ENCODE results near the gene MAD1L1.

MAD1L1 gene

DNA sequence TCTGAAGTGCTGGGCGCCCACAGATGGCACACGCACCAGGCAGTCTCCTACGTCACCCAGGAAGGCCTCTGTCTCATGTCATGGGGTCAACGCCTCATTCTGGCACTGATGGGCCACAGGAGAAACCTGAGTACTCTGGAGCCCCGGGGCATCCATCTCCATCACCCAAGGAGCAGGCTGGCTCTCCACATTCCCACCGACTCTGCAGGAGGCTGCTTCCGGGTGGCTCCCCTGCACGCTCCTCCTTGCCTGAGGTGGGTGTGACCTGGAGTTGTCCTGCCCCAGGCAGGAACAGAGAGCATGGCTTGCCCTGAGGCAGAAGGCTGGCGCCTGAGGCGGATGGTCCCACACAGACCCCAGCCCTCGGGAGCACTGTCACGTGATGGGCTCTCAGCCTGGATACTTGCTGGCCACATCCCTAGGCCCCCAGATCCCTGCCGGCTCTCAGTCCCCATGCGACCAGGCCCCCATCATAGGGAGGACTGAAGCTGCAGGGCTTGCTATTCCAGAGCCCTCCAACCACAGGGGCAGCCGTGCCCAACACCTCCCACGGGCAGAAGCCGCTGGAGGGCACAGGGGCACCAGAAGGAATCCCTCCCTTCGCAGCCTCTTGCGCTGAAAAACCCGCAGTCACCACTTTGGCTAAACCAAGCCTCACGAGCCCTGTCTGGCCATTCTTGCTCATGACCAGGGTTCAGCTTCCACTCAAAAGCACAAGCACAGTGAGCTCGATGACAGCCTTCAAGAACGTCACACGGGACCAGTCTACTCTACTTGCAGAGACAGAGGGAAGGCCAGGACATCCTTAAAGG, 80.7 kb downstream of the MAD1L1 start:
- no peak for DNase-seq

DNA sequence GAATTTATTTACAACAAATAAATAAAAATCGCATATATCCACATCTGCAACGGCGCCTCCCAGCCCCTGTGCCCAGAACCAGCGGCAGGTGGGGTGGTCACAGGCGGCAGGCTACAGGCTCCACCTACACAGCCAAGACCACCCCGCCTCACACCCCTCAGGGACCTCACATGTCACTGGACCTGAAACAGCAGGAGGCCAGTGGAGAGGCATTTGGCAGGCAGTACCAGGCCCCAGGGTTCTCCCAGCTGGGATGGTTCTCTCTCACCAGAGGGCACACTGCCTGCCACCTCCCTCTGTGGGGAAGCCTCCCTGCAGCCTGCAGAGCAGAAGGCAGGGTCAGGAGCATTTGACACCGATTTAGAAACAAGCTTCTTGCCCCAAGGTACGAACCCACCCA, 81.5 kb downstream of the MAD1L1 start:
- no peak for DNase-seq

DNA sequence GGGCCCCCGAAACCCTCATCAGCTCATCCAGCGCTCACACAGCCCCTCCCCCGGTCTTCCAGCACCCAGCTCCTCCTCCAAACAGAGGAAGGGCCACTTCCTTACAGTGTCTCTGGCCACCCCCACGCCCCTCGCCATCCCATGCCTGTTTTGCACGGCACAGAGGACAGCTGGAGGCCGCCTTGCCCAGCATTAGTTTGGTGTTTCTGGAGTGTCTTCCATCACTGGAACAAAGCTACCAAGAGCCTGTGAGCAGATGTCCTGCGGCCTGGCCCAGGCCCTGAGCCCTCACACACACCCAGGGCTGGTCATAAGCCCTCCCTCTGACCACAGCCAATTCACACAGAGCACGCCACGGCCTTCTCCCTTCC, 82.3 kb downstream of the MAD1L1 start:
- no peak for DNase-seq

DNA sequence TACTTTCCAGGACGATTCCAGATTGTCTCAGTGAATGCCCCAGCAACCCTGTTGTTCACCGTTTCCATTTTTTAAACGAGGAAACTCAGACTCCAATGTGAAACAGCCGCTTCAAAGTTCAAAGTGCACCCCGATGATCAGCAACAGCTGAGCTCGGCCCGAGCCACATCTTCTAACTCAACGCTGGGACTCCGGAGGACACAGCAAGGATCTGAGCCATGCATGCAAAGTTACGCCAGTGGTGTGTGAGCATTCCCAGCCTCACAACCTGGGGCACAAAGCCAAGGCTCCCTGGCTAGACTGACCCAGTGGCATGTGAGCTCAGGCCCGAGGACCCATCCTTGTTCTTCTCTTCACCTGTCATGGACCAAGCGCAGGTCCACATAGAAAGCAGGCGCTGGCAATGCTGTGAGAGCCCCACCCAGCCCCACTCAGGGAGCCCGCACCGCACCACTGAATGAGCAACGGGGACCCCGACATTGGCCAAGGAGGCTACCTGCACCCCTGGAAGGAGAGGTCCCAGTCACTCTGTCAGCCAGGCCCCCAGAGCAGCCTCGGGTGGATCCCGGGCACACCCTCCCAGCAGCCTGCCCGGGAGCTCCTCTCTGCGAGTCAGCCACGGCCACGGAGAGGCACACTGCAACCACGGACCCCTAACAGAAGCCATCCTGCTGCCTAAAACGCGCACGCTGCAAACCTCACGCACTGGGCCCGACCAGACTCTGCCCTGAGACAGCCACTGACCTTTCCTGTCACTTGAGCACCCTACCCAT, 82.9 kb downstream of the MAD1L1 start:
- DNase-seq = no peak

DNA sequence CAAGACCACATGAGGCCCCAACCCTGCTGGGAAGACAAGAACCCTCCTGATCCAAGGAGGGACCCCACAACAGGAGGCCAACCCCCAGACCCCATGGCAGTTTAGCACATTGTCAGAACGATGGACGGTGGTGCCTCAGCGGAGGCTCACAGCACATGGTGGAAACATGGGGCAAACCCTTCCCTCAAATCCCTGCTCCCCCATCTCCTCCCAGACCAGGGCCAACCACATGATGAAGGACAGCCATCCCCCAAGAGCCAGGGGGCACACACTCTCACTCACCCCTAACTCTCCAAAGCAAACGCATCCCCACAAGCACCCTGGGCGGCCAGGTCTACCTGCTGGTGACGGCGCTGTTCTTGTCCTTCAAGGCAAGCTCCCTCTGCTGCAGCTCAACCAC, 83.9 kb downstream of the MAD1L1 start:
- no peak for DNase-seq

DNA sequence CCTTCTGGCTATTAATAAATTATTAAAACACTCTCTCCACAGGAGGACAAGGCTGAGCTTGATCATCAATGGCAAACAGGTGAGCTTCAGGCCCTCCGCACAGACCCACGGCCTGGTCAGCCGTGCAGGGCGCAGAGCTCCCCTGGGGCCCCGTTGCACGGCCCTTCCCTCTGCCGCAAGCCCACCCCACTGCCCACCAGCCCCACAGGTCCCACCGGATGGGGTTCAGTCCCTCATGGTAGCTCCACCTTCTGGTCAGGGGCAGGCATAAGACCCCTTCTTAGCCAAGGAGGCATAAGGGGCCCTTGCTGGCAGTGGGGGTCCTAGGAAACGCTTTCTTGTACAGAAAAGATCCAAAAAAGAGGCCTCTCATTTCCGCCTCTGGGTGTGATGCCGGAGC, 84.6 kb downstream of the MAD1L1 start:
- no peak for DNase-seq

DNA sequence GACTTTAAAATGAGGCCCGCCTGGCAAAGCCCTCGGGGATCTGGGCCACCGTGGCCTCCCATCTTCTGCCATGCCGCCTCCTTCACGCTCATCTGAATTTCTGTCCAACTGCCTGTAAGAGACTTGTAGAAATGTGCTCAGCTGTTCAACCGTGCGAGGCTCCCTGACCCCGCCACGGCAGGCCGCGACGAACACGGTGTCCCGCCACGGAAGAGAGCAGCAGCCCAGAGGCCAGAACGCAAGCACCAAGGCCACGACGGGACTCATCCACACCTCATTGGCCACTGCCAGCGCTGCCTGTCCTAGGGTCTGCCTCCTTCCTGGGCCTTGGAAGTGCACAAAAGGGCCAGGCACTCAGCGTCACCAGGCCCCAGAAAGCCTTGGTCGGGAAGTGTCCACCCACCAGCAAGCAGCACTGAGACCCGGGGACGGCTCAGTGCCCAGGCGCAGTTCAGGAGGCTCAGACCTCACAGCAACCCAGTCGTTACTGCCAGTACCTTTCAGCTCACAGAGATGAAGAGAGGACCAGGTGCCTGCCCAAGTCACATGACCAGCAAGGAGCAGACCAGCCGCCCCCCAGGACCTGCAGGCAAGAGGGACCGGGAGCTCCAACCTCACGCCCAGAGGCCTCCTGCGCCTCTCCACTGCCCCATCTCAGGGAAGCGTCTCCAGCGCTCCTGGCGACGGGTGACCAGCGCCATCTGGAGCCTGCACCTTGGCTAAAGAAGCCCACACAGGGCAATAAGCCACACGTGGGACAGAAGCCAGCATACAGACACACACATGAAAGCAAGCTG, 85.9 kb downstream of the MAD1L1 start:
- no peak for DNase-seq

DNA sequence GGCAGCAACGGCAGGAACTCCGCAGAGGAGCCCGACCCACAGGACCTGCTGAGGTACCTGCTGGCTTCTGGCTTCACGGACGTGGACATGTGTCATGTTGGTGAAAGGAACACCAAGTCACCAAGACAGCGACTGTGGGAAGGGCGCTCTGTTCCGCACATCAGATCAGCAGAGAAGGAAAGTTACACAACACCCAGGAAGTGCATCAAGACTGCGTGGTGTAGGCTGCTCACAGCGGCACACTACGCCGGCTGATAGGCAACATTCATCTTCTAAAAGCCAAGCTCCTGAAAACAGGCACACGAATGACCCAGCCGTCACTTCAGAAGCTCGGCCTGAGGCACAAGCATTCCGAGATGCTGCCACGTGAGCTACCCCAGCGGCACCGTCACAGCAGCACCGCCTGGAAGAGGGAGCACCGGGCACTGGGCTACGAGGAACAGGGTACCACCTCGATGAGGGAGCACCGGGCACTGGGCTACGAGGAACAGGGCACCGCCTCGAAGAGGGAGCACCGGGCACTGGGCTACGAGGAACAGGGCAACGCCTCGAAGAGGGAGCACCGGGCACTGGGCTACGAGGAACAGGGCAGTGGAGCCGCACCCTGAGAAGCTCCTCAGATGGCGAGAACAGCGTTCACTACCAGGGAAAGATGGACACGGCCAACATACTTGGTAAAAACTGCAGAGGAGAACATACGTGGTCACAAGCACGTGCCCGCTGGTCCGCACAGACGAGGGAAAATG, 86.7 kb downstream of the MAD1L1 start:
- no peak for DNase-seq

DNA sequence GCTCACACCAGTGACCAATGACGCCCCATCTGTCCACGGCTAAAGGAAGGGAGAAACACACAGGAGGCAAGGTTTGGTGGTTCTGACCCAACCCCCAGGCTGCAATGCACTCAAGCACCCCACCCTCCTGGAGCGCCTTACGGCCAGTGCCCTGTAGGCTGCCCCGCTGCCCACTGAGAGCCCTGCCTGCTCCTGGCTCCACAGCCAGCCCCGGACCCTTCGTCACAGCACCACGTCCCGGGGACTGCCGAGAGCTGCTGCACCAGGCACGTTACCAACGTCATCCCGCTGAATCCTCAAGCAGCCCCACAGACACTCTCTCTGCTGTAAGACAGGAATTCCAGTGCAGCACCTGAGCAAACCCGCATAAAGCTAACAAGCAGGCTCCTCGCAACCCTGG, 87.8 kb downstream of the MAD1L1 start:
- no peak for DNase-seq

DNA sequence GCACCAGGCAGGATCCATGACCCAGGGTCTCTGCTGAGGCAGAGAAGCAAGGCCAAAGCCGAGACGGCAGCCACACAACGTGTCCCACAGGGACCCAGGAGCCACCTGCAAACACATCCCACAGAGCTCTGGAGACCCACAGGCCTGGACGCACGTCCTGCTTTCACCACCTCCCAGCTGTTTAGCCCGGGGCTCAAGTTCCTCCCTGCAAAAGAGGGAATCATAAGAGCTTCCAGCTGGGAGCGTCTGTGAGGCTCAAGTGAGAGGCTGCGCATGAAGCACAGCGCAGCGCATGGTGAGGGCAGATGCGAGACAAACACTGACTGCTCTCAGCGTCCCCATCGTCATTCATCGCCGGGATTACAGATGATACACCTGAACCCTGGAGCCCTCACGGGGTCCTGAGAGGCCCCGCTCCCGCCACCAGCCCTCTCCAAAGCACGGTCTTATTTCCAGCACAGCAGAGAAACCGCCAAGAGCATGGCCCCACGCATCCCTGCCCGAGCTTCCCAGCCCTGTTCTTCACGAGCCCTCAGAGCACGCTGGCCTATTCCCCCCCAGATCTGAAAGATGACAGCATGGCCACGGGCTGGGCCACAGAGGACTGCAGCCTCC, 88.7 kb downstream of the MAD1L1 start:
- no peak for DNase-seq

DNA sequence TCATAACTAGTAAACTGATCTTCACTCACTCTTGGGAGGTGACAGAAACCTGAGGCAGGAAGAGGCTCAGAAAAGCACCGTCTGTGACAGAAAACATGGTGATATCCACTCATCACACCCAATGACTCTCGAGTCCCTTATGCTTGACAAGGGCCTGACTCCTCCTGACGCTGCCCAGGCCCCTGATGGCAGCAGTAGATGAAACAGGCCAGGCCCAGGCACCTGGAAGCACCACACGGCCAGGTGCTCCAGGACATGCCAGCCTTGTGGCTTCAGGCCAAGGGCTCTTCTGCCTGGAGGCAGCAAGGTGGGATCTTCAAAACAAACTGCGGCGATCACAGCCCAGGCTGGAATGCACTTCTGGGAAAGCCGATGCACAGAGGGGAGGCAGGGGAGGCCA, 89.3 kb downstream of the MAD1L1 start:
- no peak for DNase-seq

DNA sequence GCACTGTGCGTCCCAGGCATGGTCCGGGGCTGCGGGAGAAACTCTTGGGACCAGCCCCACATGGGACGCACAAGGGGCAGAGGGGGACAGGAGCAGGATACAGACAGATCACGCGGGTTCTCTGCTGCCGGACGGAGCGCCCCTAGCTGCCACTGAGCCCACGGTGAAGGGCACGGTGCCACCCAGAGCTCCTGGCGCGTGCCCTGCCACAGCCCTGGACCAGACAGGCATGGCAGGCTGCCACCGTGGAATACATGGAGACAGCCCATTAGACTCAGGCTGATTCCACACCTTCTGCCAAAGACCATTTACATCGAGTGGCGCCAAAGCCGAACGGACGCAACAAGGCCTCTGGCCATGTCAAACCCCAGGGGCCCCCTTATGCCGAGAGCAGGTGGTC, 90.4 kb downstream of the MAD1L1 start:
- DNase-seq = no peak

DNA sequence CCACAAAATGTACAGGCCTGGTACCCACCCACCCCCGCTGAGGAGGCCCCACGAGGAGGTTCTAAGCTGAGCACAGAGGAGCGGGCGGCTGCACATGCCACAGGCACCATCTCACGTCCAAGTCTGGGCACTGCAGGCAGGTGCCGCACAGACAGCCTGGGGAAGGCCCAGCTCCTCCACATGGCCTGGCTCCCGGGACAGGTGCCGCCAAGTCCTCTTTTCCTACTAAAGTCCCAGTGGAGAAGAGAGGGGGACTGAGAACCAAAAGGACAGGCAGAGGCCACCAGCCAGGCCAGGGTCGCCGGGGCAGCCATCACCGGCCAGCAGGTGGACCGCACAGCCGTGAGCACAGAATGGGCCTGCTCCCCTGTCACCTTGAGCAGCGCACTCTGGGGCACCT, 91.1 kb downstream of the MAD1L1 start:
- no peak for DNase-seq

DNA sequence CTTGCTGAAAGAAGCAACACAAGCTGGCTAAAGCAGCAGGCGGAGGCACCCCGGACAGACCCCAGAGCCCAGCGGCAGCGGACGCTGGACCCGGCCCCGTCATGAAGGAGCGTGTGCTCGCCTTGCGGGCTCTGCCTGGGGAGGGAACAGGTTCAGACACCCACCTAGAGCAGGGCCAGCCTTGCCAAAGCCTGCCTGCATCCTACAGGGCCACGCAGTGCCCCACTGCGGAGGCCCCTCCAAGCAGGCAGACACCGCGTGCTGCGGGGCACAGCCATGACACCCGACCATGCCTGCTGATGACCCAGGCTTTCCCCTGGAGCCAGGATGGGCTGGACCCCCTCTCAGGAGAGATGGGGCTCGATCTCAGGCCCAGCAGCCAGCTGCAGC, 91.7 kb downstream of the MAD1L1 start:
- DNase-seq = no peak

DNA sequence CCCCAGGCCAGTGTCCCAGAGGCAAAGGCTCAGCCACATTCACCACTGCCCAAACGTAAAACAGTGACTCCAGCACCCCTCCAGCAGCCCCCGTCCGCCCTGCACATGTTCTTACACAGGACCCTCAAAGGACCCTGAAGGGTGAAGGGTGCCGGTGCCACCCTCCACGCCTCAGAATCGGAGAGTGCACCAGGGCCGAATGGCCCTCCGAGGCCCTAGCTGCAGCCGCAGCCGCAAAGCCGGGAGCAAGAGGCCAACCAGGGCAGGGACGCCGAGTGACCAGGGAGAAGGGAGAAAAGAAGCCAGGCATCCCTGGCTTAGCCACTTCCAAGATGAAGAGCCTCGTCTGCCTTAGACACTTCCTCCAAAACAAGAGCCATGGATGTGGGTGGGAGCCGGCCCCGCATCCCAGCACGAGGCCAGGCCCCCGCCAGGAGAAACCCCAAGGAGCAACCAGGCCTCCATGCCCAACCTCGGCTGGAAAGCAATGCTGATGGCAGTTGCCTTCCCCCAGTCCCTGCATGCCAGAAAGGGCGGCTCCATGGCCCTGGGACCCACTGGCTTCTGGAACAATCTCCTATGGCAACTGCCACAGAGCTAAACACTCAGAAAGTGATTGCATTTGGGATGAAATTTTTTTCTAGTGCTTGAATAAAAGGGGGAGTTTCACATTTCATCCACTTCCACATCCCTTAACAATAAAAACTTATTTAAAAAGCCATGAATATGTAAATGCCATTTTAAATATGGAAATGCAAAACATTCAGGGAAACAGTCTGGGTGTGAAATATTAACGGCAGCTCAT, 92.3 kb downstream of the MAD1L1 start:
- no peak for DNase-seq

DNA sequence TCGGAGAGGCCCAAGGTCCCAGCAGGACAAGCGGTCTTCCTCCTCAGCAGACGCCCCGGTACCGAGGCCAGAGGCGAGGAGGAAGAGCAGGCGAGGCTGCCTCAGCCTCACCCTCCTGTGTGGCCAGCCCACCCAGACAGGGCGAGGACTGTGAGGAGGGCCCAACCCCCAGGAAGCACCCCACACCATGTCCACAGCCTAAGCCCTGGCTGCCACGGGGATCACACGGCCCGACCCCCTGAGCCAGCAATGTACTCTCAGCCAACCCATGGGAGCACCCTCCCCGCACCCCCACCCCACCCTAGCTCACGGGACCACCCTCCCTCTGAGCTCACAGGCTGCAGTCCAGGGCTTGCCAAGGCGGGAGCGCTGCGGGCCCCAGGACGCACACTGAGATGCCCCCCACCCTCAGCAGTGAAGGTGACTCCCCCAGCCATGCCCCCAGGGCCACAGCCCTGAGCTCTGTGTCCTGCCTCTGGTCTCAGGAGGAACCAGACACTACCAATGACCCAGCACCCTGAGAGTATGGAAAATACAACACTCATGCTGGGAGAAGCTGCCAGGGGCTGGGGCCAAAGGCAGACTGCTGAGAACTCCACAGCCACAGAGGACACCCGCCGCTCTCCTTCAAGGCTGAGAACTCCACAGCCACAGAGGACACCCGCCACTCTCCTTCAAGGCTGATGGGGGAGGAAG, 93.6 kb downstream of the MAD1L1 start:
- no peak for DNase-seq

DNA sequence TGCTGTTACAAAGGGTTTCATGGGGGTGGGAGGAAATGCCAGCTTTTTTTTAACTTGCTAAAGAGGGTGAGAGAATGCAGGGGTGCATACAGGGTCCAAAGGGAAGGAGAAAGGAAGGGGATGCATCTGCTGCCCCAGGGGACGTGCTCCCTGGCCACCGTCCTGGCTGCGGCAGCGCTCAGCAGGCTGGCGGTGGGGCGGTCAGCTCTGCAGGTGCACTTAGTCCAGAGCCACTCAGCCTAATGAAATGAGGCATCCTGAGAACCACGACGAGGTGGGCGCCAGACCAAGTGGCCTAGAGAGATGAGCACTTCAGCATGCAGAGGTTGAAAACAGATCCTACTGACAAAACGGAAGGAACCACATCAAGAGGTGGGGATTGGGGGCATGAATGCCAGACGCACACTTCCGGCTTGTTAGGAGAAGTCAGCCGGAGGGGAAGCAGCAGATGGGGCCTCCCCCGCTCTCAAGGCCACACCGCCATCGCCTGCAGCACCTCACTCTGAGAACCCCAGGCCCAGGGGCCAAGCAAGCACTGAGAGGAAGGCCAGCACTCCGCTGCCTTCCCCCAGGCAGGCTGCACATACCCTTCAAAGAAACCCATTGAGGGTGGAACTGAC, 94.5 kb downstream of the MAD1L1 start:
- DNase-seq = peak; percentile 63

DNA sequence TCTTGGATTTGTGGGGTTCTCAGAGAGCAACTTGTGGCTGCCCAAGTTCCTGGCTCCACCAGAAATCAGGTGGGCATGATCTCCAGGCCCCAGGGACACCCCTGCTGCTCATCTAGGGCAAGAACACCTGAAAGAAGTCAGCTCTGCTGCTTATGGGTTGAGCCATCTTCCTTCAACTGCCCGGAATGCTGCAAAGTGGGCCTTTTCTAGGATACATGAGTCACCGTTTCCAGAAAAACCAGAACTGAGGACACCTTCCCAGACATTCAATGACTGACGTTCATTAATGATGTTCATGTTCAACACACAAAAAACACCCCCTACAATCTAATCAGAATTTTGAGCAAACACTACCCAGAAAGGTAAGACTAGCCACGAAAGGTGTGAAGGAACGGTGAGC, 98.0 kb downstream of the MAD1L1 start:
- DNase-seq = no peak

DNA sequence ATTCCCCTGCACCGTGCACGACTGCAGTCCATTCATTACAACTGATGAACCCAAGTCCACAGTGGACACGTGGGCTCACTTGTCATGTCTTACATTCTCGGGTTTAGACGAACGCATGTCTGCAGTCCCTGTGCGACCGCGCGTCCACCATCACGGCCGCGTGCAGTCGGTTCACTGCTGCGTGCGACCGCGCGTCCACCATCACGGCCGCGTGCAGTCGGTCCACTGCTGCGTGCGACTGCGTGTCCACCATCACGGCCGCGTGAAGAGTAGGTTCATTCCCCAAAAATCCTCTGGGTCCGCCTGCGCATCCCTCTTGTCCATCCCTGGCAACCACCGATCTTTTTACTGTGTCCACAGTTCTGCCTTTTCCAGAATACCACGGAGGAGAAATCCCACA, 100.5 kb downstream of the MAD1L1 start:
- DNase-seq = no peak

DNA sequence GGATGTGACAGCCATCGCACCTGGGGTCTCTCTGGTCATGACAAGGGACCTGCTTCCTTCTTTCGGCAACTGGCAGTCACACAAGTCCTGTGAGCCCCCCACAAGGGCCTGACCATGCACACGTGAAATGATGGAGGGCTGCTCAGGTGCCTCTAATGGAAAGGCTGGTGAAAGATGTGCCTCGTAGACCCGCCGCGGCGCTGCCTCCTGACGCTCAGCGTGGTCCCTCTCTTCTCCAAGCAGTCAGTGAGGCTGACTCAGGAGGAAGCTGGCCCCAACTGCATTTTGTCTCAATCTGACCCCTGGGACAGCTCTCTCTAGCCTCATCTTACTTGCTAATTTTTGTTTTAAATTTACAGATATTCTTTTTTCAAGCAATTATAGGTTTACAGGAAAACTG, 100.9 kb downstream of the MAD1L1 start:
- DNase-seq = no peak

DNA sequence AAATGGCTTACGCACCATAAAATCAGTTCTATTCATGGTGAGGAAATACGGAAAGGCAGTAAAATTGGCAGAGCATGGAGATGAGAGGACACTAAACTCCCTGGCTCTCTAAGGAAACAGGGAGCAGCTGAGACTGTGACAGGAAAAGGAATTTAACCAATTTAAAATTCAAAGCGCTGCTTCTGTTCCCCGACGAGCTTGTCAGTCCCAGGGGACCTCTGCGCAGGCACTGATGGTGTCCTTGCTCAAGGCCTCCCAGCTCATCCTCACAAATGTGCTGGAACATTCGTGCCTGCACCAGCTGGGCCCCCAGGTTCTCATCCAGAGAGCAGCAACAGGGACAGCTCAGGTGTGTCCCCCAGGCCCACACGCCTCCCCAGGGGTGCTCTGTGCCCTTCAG, 101.4 kb downstream of the MAD1L1 start:
- DNase-seq = no peak

All from activated gamma-delta T cell treated with Interleukin-2 at 50 U/mL for 16 hours (primary cell).